HG03354 (cell line): ENCODE data around the gene ZNF66.
A peak's percentile ranks its signal among the peaks of the same experiment; 100 is the strongest.
"Not testable (repeated sequence)": the region's sequence is repeated elsewhere in the genome, so short reads cannot be mapped to it uniquely, and the experiment has no call there.

ENCODE experiments used
- ATAC-seq: cut with Tn5 transposase; IDR thresholded peaks from one replicate; pipeline ENCODE4 v1.9.1; 2021; ENCODE audit warnings: mild to moderate bottlenecking; ENCODE audit not compliant: unreplicated experiment, poor library complexity, severe bottlenecking

Gene ZNF66

GRCh38 chr19:20776083-20777076 is at the start of gene ZNF66:
ZNF66 (plus strand) TSS chr19:20776304; CDS start chr19:20776448, 144 bp downstream.
- peak; percentile 98 for ATAC-seq

DNA sequence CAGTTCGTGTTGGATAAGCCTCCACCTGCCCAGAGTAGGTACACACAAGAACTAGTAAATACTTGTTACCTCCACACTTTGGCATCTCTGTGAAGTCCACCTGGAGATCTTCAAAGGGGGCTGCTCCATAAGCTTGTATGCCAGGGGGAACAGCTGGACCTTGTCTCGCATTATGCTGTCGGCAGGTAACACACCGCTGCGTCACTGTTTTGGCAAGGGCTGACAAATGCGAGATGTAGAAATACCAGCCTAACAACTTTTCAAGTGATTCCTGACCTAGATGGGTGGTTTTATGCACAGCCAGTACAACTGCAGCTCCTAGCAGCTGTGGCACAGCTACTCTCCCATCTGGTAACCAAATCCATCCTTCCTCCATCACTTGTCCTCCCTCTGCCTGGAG is 25.9 kb upstream of the ZNF66 start:
- ATAC-seq: not testable (repeated sequence)

- not testable (repeated sequence) for ATAC-seq
Observed at GRCh38 chr19:20752291-20752690, 23.8 kb upstream of the ZNF66 start.

DNA sequence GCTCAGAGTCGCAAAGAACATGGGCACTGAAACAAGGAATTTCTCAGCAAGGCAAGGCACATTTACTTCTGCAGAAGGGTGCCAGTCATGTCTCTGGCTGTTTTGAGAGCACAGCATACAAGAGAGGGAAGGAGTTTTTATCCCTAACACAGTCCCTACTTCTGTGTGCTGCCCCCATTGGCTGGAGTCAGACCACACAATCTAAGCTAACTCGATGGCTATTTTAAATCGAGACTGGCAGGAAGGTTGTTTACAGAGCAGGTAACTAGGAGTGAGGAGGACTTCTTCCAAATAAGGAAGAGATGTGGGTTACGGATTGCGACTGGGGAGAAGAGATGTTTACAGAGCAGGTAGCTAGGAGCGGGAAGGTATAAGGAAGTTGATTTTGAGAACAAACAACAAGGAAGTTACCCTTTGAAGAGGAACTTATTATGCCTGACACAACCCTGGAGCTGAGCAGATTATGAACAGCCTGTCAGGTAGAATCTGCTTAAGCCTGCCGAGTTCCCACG is 6.8 kb upstream of the ZNF66 start:
- not testable (repeated sequence) for ATAC-seq

GRCh38 chr19:20787786-20788185 is 11.7 kb downstream of the ZNF66 start:
- ATAC-seq: no peak

DNA sequence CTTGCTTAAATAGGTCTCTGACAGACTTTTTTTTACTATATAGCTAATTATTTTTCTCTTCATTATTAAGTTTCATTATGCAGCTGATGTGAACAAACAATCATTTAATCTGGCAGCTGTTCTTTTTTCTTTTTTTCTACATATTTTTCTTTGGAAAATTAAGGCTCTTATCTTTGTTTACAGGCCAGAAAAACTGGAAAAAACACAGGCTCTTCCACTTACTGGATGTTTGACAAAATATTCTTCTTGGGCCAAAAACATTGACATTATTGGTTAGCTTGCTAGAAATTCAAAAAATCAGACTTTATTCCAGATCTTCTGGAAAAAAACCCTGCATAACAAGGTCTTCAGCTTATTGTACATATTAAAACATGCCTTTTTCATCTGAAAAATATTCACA is 15.7 kb downstream of the ZNF66 start:
- no peak for ATAC-seq

GRCh38 chr19:20806311-20807262 is 30.5 kb downstream of the ZNF66 start:
- not testable (repeated sequence) for ATAC-seq

DNA sequence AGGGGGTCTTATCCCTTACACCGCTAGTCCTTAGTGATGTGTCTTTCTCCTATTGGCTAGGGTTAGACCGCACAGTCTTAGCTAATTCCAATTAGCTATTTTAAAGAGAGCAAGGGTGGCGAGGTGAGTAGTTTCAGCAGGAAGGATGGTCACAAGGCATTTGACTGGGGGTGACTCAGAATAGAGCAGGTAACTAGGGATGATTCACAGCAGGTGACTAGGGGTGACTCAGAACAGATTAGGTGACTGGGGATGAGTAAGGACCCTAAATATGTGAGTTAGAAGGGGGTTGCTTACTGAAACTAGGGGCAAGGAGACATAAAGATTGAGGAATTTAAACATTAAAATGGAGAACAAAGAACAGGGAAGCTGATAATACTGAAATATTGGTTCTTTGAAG is 64.3 kb downstream of the ZNF66 start:
- ATAC-seq: no peak
